Endothelial cell (in vitro differentiated cells): ENCODE measurements around the gene FBXL5. TPM values are rescaled to one million over a fixed set of nuclear protein-coding genes. Genes with fewer than 3 reads are reported as not detected.
A peak's percentile ranks its signal among the peaks of the same experiment; 100 is the strongest.

Experiments used
- DNase-seq: peaks from one replicate; pipeline ENCODE4 v3.0.0; 2021; ENCODE audit warnings: low spot score
- H3K27ac Mint-ChIP-seq: one replicate; pipeline ENCODE4 v1.8.0; 2021; ENCODE audit warnings: mixed read lengths, inconsistent platforms; ENCODE audit not compliant: unreplicated experiment
- H3K27me3 Mint-ChIP-seq: one replicate; pipeline ENCODE4 v1.8.0; 2021; ENCODE audit warnings: mild to moderate bottlenecking, moderate library complexity, mixed read lengths, inconsistent platforms; ENCODE audit not compliant: unreplicated experiment
- H3K36me3 Mint-ChIP-seq: one replicate; pipeline ENCODE4 v1.8.0; 2021; ENCODE audit warnings: mild to moderate bottlenecking, low read depth, mixed read lengths, inconsistent platforms; ENCODE audit not compliant: unreplicated experiment
- H3K4me1 Mint-ChIP-seq: one replicate; pipeline ENCODE4 v1.8.0; 2021; ENCODE audit warnings: mild to moderate bottlenecking, mixed read lengths, inconsistent platforms; ENCODE audit not compliant: unreplicated experiment
- H3K4me3 Mint-ChIP-seq: one replicate; pipeline ENCODE4 v1.8.0; 2021; ENCODE audit warnings: mild to moderate bottlenecking, mixed read lengths, inconsistent platforms; ENCODE audit not compliant: unreplicated experiment
- H3K9me3 Mint-ChIP-seq: one replicate; pipeline ENCODE4 v1.8.0; 2021; ENCODE audit warnings: mixed read lengths, inconsistent platforms; ENCODE audit not compliant: unreplicated experiment
- CTCF ChIP-seq: fragments of 200-600 bp; sonication (generic); IDR thresholded peaks from one replicate; pipeline ENCODE4 v1.5.0; 2021; ENCODE audit warnings: antibody characterized with exemption; ENCODE audit not compliant: unreplicated experiment
- long read RNA-seq: library from polyadenylated mRNA; unstranded; transcript quantifications from one replicate; pipeline ENCODE4 v2.0.0, GENCODE V29; 2020; ENCODE audit not compliant: unreplicated experiment
- total RNA-seq: library from RNA; stranded (reverse); fragmentation: NEBNext Ultra II Directional; extraction: Animal tissue kit (Norgen Biotek cat#: 25700); gene quantifications from one replicate; pipeline ENCODE4 v1.2.1, GENCODE V29; 2021; ENCODE audit not compliant: unreplicated experiment

Gene FBXL5
- 60.6 TPM for total RNA-seq
- long read RNA-seq, transcript FBXL5-201 (11 exons, 3,385 nt): major isoform, 24 of 36 reads
- long read RNA-seq, partial matches to known transcripts: 2 of 36 reads
- long read RNA-seq, other reads (novel, unspliced or antisense): 8 of 36 reads

- Mint-ChIP-seq H3K27ac (peak within 1 kb of the TSS; percentile 99), H3K4me3 (peak within 1 kb of the TSS; percentile 99), H3K27me3 (peaks cover 13% of the 10 kb centered on the region), H3K9me3 (no peaks in the 10 kb centered on the region), H3K36me3 (no peaks in the 10 kb centered on the region), H3K4me1 (peaks cover 27% of the 10 kb centered on the region)
- DNase-seq: peak; percentile 87
- no peak for TF ChIP-seq CTCF
Measured at GRCh38 chr4:15655223-15656037, at the start of gene FBXL5. Gene FBXL5 (minus strand): TSS chr4:15655357. CDS start chr4:15655287, 70 bp downstream.

- TF ChIP-seq CTCF: no peak
- H3K4me1 Mint-ChIP-seq: peaks cover 22% of the 10 kb centered on the region
- H3K27ac Mint-ChIP-seq: no peak overlapping the region
- H3K36me3 Mint-ChIP-seq: peaks cover 15% of the 10 kb centered on the region
- no peak overlapping the region for H3K4me3 Mint-ChIP-seq
- H3K9me3 Mint-ChIP-seq: no peaks in the 10 kb centered on the region
- peaks cover 19% of the 10 kb centered on the region for H3K27me3 Mint-ChIP-seq
- DNase-seq: no peak
Measured at GRCh38 chr4:15704129-15704528, 49.0 kb upstream of the FBXL5 start.

GRCh38 chr4:15703439-15703838 lies 48.3 kb upstream of the FBXL5 start:
- peaks cover 25% of the 10 kb centered on the region for H3K4me1 Mint-ChIP-seq

GRCh38 chr4:15702941-15703403 lies 47.8 kb upstream of the FBXL5 start, which contains the start of gene BST1:
Gene BST1 (plus strand): TSS chr4:15703065. CDS start chr4:15703145, 80 bp downstream.
- H3K4me3 Mint-ChIP-seq: peak within 1 kb of the TSS; percentile 91
- peaks cover 19% of the 10 kb centered on the region for H3K27me3 Mint-ChIP-seq
- H3K4me1 Mint-ChIP-seq: peaks cover 28% of the 10 kb centered on the region
- peak; percentile 57 for DNase-seq
- H3K27ac Mint-ChIP-seq: no peak within 1 kb of the TSS
- H3K36me3 Mint-ChIP-seq: peaks cover 15% of the 10 kb centered on the region
- no peak for TF ChIP-seq CTCF
- no peaks in the 10 kb centered on the region for H3K9me3 Mint-ChIP-seq

More at GRCh38 chr4:15703439-15703838, 48.3 kb upstream of the FBXL5 start:
- no peak for TF ChIP-seq CTCF
- Mint-ChIP-seq H3K9me3 (no peaks in the 10 kb centered on the region), H3K4me3 (peak overlapping the region; percentile 91), H3K36me3 (peaks cover 15% of the 10 kb centered on the region), H3K27ac (no peak overlapping the region), H3K27me3 (peaks cover 19% of the 10 kb centered on the region)
- DNase-seq: no peak

GRCh38 chr4:15696866-15697265 lies 41.7 kb upstream of the FBXL5 start:
- H3K27me3 Mint-ChIP-seq: peaks cover 2% of the 10 kb centered on the region
- H3K36me3 Mint-ChIP-seq: peaks cover 5% of the 10 kb centered on the region
- peaks cover 14% of the 10 kb centered on the region for H3K4me1 Mint-ChIP-seq
- no peaks in the 10 kb centered on the region for H3K9me3 Mint-ChIP-seq
- peak overlapping the region; percentile 4 for H3K4me3 Mint-ChIP-seq
- TF ChIP-seq CTCF: no peak
- no peak for DNase-seq
- no peak overlapping the region for H3K27ac Mint-ChIP-seq
